HPDE6-E6E7 (cell line): ENCODE measurements around the gene SNTG2.
"Not testable (repeated sequence)": the region's sequence is repeated elsewhere in the genome, so short reads cannot be mapped to it uniquely, and the experiment has no call there.

Experiments
- DNase-seq: peaks from one replicate; pipeline ENCODE4 v3.0.0; 2011; ENCODE audit warnings: missing footprints; ENCODE audit errors: extremely low spot score

Gene SNTG2

GRCh38 chr2:1053786-1054185 lies 103.1 kb downstream of the SNTG2 start:
- DNase-seq = no peak

GRCh38 chr2:1054399-1054798 lies 103.8 kb downstream of the SNTG2 start:
- no peak for DNase-seq

- DNase-seq = no peak
Measured at GRCh38 chr2:1055014-1055595, 104.5 kb downstream of the SNTG2 start.

GRCh38 chr2:1060372-1060771 lies 109.7 kb downstream of the SNTG2 start:
- no peak for DNase-seq

GRCh38 chr2:1060987-1061386 lies 110.3 kb downstream of the SNTG2 start:
- DNase-seq = no peak

- no peak for DNase-seq
Measured at GRCh38 chr2:1068241-1068640, 117.6 kb downstream of the SNTG2 start.

GRCh38 chr2:1068822-1069221 lies 118.2 kb downstream of the SNTG2 start:
- DNase-seq = no peak

- DNase-seq = no peak
Measured at GRCh38 chr2:1069847-1070246, 119.2 kb downstream of the SNTG2 start.

GRCh38 chr2:1070601-1071000 lies 120.0 kb downstream of the SNTG2 start:
- DNase-seq = no peak

- no peak for DNase-seq
Measured at GRCh38 chr2:1071650-1072049, 121.0 kb downstream of the SNTG2 start.

GRCh38 chr2:1072250-1072649 lies 121.6 kb downstream of the SNTG2 start:
- DNase-seq = no peak

- DNase-seq = no peak
Measured at GRCh38 chr2:1077911-1078310, 127.3 kb downstream of the SNTG2 start.

GRCh38 chr2:1078326-1078725 lies 127.7 kb downstream of the SNTG2 start:
- DNase-seq = no peak

- no peak for DNase-seq
Measured at GRCh38 chr2:1079873-1080799, 129.5 kb downstream of the SNTG2 start.

GRCh38 chr2:1081451-1082225 lies 131.0 kb downstream of the SNTG2 start:
- DNase-seq = no peak

GRCh38 chr2:1082456-1083205 lies 132.0 kb downstream of the SNTG2 start:
- DNase-seq = no peak

- DNase-seq = no peak
Measured at GRCh38 chr2:1088192-1088860, 137.7 kb downstream of the SNTG2 start.

- DNase-seq = no peak
Measured at GRCh38 chr2:1088940-1089339, 138.3 kb downstream of the SNTG2 start.

- DNase-seq = no peak
Measured at GRCh38 chr2:1091895-1092585, 141.4 kb downstream of the SNTG2 start.

GRCh38 chr2:1093668-1094067 lies 143.0 kb downstream of the SNTG2 start:
- DNase-seq = not testable (repeated sequence)

GRCh38 chr2:1097101-1097500 lies 146.5 kb downstream of the SNTG2 start:
- no peak for DNase-seq
